COLO668 (cell line): Measurements from ENCODE around the gene IL10.

ENCODE experiments used
- DNase-seq: peaks from one replicate; lab custom pipeline; 2025; ENCODE audit not compliant: unreplicated experiment; lab: John Stamatoyannopoulos, UW

IL10 gene

DNA sequence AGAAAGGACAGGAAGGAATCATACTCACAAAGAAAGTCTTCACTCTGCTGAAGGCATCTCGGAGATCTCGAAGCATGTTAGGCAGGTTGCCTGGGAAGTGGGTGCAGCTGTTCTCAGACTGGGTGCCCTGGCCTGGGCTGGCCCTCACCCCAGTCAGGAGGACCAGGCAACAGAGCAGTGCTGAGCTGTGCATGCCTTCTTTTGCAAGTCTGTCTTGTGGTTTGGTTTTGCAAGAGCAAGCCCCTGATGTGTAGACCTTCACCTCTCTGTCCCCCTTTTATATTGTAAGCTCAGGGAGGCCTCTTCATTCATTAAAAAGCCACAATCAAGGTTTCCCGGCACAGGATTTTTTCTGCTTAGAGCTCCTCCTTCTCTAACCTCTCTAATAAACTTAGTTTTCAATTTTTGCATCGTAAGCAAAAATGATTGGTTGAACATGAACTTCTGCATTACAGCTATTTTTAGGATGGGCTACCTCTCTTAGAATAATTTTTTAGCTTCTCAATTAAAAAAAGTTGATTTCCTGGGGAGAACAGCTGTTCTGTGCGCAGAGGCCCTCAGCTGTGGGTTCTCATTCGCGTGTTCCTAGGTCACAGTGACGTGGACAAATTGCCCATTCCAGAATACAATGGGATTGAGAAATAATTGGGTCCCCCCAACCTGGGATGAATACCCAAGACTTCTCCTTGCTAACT, at the start of gene IL10:
TSS of gene IL10 (minus strand) at position 252 of the 695 bp plus-strand sequence. CDS start at position 193, 59 bp downstream.
- no peak for DNase-seq

DNA sequence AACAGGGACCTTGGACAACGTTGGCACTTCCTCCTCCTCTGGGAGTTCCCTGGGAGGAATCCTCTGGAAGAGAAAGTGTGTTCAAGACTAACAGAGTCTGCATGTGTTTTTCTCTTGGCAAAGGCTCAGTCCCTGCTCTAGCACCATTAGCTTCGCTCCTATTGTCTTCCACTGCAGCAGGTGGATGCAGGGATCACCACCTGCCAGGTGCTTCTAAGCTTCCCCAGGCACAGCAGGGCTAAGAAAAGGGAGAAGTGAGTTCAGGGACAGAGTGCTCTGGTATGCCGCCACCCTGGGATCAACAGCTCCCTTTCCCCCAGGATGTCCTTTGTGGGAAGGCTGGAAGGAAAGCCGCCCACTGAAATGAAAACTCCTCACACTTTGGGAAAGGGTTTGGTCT, 49.2 kb upstream of the IL10 start:
- no peak for DNase-seq

DNA sequence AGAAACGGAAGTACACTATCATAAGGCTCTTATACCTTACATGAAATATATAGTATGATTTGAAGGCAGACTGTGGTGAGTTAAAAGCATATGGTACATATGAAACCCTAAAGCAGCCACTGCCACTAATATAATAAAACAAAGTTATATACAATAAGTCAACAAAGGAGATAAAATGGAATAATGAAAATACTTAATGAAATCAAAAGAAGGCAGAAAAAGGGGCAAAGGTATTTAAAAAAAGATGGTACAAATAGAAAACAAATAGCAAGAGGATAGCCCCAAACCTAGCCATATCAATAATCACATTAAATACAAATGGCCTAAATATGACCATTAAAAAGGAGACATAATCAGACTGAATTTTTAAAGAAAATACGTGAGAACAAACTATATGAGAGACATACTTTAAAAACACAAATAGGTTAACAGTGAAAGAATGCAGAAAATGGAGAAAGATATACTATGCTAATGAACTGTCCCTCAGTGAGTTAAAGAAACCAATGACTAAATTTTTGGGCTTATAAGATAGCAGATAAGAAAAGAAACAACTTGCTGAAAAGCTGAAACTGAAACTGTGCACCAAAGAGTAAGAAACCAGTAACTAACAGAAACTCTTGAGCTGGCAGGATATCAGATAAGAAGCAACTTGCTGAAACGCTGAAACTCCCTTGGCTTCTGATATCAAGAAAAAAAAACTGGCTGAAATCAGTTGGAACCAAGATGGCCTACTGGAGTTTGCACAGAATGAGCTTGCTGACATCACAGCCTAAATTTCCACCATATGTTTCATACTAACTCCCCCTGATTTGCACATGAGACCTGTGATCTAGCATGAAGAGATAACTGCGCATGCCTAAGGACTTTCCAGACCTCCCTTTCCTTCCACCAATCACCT, 44.3 kb upstream of the IL10 start:
- no peak for DNase-seq

DNA sequence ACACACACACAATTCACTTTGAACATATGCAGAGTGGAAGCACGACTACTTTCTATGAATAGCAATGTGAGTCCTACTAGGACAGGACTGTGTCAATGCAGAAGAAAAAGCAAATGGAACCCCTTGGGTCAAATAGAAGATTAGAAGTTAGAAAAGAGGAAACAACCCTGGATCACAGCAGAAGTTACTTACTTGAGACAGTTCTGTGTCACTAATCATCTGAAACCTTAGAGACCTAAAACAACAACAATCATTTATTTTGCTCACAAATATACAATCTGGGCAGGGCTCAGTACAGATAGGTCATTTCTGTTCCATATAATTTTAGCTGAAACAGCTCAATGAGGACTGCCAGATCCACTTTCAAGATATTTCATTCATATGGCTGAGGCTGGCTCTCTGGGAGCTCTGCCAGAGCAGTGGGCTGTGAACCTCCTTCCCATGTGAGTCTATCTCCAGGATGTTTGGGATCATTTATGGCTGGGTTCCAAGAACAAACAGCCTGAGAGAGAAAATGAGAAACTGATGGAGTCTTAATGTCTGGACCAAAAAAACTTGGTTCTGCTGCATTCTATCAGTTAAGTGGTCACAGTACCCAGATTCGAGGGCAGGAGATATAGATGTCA, 42.5 kb upstream of the IL10 start:
- DNase-seq, result no peak

DNA sequence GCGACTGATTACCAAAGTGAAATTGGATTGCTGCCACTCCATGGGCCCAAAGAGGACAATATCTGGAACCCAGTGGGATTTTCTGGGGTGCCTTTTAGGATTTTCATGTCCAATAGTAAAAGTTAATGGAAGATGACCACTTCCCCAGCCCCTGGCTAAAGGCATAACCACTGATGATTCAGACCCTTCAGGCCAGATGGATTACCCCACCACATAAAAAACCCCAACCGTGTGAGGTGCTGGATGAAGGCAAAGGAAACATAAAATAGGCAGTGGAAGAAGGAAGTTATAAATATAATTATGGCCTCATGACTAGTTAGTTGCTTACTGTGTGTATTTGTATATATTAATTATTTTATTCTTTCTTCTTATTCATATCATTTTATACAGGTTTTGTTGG, 40.2 kb upstream of the IL10 start:
- DNase-seq, result no peak

DNA sequence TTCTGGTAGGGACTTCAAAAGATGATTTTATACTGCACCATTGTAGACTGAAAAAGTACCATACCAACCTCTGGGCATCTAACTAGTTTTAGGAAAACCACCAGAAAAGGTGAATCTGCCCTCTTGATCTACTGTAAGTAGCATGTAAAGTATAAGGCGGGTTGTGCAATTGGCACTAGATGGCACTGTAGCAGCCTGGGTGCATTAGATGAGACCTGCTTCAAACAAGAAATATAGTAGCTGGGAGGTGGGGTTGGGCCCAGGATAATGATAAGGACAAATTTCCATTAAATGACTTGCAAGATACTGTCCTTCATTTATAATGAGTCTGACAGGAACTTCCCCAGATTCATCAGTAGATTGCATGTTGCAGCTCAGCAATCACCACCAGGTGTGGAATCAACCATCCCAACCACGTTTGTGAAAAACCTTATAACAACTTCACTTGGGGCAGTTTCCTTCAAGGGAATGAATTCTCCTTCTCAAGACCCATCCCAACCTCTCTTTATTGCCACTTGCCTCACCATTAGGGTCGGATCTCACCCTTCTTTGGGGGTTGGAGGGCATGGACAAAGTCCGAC, 37.3 kb upstream of the IL10 start:
- peak; percentile 22 for DNase-seq

DNA sequence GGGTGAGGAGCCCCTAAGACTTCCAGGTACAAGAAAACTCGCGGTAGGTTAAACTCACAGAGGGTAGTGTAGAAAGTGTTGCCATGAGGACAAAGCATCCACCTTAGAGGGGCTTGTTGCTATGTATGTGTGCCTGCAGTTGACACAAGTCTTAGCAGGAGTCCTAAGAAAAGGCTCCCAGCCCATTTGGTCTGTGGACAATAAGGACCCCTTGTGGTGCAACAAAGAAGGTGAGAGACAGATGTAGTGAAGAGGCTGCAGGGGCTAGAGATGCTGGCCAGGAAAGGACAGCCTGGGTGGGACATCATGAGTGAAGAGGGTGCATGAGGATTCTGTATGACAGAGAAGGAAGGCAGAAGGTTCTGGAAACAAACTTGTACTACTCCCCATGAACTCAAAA, 36.3 kb upstream of the IL10 start:
- no peak for DNase-seq

DNA sequence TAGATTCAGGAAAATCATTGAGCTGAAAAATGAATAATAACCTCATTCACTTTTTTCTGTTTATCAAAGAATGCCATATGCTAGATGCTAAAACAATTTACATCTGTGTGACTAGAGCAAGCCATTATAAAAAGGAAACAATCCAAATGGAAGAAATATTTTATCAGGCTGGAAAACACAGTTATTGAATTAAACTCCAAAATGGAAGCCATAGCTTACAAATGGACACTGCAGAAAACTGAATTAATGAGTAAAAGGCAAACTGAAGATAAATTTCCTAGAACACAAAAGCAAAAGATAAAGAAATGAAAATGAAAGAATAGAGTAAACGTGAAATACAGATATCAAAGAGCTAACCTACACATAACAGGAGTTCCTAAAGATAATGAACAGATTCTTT, 33.1 kb upstream of the IL10 start:
- no peak for DNase-seq

DNA sequence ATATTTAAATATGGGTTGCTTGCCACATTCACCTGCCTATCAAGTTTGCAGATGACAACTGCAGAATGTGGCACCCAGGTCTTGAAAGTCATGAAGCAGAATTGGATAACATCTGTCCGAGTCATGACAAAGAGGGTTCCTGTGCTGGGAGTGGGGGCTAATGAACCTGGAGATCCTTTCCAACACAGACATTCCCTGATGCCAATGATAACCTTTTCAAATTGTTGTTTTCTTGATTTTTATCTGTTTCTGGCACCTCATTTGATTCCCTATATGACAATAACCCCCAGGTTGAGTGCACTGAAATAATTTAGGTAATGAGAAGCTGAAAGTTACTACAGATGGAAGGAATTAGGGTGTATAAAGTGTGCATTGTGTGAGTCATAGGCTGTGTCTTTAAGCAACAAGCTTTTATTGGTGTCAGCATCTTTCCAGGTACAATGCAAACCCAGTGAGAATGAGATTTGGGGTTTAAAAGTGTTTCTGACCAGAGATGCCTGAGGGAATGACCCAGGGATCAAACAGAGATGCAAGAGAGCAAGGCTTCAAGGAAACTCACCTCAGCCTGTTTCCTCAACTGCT, 32.0 kb upstream of the IL10 start:
- DNase-seq, result no peak

DNA sequence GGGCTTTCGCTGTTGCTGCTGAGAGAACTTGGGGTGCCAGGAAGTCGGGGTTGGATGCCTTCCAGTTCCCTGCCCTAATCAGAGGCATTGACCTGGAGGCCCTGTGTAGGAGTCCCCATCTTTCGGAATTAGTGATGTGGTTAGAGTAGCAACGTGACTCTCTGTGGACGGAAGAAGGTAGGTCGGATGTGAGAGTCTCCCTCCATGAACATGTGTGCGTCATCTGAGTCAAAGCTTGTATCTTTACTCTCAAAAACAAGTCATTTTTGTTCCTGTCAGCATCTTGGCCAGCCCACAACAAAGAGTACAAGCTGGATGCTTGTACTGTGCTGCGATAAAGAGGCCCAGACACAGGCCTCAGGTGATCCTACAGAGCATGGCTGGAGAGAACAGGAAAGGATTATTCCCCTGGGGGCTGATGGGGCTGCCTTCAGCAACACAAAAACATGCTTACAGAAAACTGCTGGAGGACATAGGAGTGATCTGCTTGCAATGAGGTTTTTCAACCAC, 31.0 kb upstream of the IL10 start:
- DNase-seq, result no peak

DNA sequence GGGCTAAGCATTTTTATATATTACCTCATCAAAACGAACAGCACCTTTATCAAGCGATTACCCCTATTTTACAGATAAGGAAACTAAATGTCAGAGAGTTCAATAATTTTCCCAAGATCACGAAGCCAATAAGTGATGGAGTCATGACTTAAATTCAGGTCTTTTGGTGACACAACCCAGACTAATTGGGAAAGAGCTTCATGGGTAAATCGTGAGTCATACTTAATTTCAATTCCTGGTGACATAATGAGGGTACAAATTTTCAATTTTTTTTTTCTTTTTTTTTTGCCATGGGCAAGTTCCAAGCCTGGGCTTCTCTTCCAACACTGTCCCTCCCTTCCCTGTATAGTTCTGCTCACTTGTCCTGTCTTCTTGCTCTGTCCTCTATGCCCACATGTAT, 30.1 kb upstream of the IL10 start:
- no peak for DNase-seq

DNA sequence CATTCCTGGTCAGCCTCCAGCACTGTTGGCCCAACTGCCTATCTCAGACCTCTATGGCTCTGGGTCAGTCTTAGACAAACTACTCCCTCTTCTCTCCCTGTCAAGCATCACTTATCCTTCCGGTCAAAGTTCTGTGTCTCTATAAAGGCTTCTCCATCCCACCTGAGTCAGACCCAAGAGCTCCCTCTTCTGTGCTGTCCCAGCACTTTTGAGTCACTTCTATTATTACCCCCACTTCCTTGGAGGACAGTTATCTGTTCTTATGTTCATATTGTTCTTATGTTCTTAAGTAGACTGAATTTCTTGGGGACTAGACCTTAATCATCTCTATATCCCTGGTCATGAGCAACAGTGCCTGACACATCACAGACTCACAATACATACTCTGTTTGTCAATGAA, 29.2 kb upstream of the IL10 start:
- DNase-seq, result no peak

DNA sequence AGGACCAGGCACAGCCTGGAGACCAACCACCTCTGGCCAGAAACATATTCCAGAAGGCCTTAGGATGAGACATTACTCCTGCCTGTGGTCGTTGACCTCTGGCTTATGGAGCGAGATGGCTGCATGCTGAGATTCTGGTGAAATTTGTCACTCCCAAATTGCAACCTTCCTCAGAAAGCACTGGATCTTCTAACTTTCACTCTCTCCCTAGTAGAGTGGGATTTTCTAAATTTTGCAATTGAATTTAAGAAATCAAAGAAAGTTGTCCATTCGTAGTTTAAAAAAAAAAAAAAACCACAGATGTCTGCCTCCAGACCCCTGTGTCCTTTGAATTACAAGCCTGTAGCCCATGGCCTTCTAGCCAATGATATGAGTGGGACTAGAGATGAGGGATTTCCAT, 28.6 kb upstream of the IL10 start:
- DNase-seq, result no peak

DNA sequence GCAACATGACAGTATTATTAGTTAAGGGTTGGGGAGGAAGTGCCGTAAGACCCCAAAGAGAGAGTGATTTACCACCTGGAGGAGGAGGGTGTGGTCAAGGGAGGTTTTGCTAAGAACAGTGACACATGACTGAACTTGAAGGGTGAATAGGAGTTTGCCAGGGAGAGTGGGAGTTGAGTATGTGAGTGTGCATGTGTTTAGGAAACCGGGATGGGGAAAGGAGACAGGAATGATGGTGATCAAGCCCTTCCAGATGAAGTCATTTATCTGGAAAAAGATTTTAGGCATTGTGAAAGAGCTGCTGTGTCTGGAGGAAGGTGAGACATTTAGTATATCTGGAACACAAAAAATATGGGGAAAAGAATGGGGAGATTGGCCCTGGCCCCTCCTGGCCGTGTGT, 28.1 kb upstream of the IL10 start:
- DNase-seq, result no peak

DNA sequence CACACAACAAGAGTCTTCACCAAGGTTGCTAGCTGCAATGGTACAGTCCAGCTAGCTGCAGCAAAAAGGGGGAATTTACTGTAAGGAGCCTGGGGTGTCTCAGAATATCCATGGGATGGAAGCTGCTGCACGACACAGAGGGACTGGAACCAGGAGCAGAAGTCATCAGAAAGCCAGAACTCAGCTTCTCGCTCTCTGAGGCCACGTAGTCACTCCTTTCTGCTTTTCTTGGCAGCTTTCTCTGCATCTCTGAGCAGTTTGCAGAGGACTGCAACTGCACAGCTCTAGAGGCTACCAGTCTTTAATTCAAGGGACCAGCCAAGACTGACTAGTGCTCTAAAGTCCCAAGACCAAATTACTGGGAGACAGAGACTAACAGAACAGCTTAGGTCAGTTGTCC, 27.0 kb upstream of the IL10 start:
- no peak for DNase-seq

DNA sequence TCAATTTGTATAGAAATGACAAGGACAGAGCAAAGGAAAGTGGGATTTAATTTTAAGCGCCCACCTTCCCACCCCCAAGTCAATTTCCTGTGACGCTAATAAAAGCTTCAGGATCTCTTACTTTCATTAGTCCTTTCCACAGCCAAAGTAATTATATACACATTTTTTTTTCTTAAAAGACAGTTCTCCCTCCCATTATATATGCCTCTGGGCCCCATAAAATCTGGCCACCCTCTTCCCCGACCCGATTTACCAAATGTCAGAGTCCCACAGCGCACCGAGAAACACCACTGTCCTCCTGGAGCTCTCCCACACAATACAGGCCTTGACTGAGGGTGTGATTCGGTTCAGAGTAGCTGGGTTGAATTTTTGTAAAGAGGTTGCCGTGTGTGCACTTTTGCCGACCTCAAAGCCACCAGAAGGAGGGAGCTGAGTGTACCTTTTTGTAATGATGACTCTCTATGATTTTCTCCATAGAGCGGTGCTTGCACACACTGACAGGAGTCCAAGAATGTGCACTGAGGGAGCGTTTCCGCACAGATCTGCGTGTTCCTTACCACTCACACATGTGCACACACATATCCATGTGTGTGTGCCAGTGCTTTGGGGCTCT, 26.2 kb upstream of the IL10 start:
- DNase-seq, result no peak

DNA sequence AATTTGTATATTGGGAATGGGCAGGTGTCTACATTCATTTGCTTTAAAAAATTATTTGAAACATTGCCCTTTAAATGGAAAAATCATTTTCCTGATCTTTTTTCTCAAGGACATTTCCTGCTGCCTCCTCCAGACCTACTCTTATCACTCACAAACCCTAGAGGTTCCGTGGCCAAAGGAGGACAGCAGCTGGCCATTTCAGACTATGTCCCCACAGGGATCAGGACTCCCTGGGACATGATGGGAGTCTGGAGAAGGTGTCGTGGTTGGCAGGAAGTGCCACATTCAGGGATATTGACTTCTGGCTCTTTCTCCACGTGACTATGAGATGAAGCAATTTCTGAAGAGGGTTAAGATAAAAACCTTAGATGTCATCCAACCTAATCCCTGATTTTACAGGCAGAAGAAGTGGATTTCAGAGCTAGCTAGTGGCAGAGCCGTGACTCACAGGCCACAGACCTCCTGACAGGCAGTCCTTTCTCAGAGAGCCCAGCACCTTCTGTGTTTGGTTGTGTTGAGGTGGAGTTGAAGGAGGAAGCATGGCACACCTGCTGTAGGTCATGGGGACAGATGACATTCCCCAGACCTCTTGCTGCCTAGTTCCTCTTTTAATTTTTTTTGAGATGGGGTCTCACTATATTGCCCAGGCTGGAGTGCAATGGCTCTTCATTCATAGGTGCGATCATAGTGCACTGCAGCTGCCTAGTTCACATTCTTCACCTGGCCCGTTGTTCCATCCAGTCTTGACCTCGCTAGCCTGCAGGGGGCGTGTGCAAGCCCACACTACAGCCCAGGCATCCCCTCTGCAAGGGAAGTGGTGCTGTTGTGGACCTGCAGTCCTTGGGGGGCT, 25.5 kb upstream of the IL10 start:
- DNase-seq, result peak; percentile 31

DNA sequence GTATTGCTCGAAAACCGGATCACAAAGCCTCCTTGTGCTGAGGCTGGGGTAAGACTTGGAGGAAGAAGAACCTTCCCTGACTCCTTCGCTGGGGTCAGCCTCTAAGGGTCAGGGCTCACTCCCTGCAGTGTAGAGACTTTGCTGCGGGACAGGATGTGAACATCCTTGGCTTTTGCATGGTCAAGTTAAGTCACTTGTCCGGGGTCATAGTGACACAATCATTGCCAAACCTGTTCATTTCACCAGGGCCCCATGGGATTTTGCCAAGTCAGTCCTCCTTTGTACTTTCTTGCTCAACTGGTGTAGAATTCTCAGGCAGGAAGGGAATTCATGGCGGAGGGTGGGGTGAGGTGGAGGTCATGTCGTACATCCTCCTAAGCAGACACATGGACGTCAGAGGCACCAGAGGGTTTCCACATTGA, 24.7 kb upstream of the IL10 start:
- no peak for DNase-seq

DNA sequence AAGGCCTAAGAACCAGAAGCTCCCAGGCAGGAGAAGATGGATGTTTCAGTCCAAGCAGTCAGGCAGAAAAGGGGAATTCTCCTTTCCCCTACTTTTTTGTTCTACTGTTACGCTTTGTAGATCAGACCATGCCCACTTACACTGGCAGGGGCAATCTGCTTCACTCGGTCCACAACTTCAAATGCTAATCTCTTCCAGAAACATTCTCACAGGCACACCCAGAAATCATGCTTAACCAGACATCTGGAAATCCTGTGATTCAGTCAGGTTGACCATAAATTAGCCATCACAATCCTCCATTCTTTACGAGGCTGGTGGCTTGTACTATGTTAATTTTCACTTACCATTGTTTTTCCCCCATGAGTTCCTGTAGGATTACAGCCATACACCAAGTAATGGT, 23.8 kb upstream of the IL10 start:
- no peak for DNase-seq
